Ishikawa (cell line): Measurements from ENCODE around the gene GHRL.

Experiments used
- FOXM1 ChIP-seq: IDR thresholded peaks from 2 replicates; pipeline ENCODE4 v1.6.1; 2012; ENCODE audit warnings: low read depth, borderline replicate concordance
- MAX ChIP-seq: IDR thresholded peaks from 2 replicates; pipeline ENCODE4 v1.6.1; 2012
- NFIC ChIP-seq: IDR thresholded peaks from 2 replicates; pipeline ENCODE4 v1.6.1; 2012
- RAD21 ChIP-seq: IDR thresholded peaks from 2 replicates; pipeline ENCODE4 v1.6.1; 2012; ENCODE audit warnings: low read depth
- REST ChIP-seq: IDR thresholded peaks from 2 replicates; pipeline ENCODE4 v1.6.1; 2012; ENCODE audit warnings: low read depth, mild to moderate bottlenecking
- TAF1 ChIP-seq: IDR thresholded peaks from 2 replicates; pipeline ENCODE4 v1.6.1; 2012; ENCODE audit warnings: low read depth, mild to moderate bottlenecking
- USF1 ChIP-seq: IDR thresholded peaks from 2 replicates; pipeline ENCODE4 v1.6.1; 2012
- YY1 ChIP-seq: IDR thresholded peaks from 2 replicates; pipeline ENCODE4 v1.6.1; 2012; ENCODE audit warnings: low read depth
- ZBTB7A ChIP-seq: IDR thresholded peaks from 2 replicates; pipeline ENCODE4 v1.6.1; 2012; ENCODE audit warnings: low read depth

GRCh38 chr3:10341901-10342398, 49.2 kb upstream of the GHRL start:
- TF ChIP-seq RAD21 (no peak), YY1 (no peak), REST (no peak), MAX (no peak), USF1 (no peak), ZBTB7A (no peak), FOXM1 (no peak), TAF1 (no peak), NFIC (no peak)
